B cell (primary cell): ENCODE results near the gene NUAK1. TPM values are rescaled to one million over a fixed set of nuclear protein-coding genes. Genes with fewer than 3 reads are reported as not detected.
"Not testable (repeated sequence)": the region's sequence is repeated elsewhere in the genome, so short reads cannot be mapped to it uniquely, and the experiment has no call there.

Experiments used
- ATAC-seq: fragments of 200-7000 bp; cut with Tn5 transposase; one replicate; pipeline ENCODE4 v1.10.0; 2021; ENCODE audit warnings: low read depth, mild to moderate bottlenecking, moderate number of reproducible peaks, moderate library complexity
- CTCF ChIA-PET: fragments of 350-600 bp; sonication (Branson Sonifier 250); formaldehyde crosslinking; loops from one replicate; lab custom pipeline; 2021; ENCODE audit warnings: antibody characterized with exemption, inconsistent platforms; lab: Charles Lee
- POLR2A ChIA-PET: fragments of 350-600 bp; sonication (Branson Sonifier 250); formaldehyde crosslinking; loops from one replicate; lab custom pipeline; 2021; ENCODE audit warnings: antibody characterized with exemption; lab: Charles Lee
- DNase-seq: peaks from one replicate; pipeline ENCODE4 v3.0.0; 2013
- H2AFZ ChIP-seq: 2 replicates; pipeline ENCODE4 v1.6.1; 2012; ENCODE audit warnings: mild to moderate bottlenecking, low read depth, low read length; ENCODE audit not compliant: insufficient read depth, poor library complexity, severe bottlenecking
- H3K27ac ChIP-seq, 2 donors: 1 replicate in 1 of 2; 2 replicates in 1 of 2; pipeline ENCODE4 v1.5.1; 2012 to 2013; ENCODE audit warnings: low read length in 2 of 2, mild to moderate bottlenecking in 2 of 2, moderate library complexity in 1 of 2
- H3K27me3 ChIP-seq, 4 experiments: fragments of 200-600 bp in 1 of 4; sonication (generic) in 1 of 4; replicated peaks in 1 of 4; 1 replicate in 2 of 4; 2 replicates in 2 of 4; pipeline versions ENCODE4 v1.6.1 to v1.7.0; 2013 to 2016; ENCODE audit warnings: low read length in 3 of 4, mild to moderate bottlenecking in 2 of 4, mixed read lengths in 1 of 4, moderate library complexity in 1 of 4; ENCODE audit not compliant: insufficient read depth in 4 of 4, control insufficient read depth in 3 of 4; ENCODE audit errors: control extremely low read depth in 1 of 4
- H3K36me3 ChIP-seq, 2 experiments: replicated peaks in 1 of 2; 1 replicate in 1 of 2; 2 replicates in 1 of 2; pipeline versions ENCODE4 v1.6.1 to v1.7.1; 2013; ENCODE audit warnings: low read length in 1 of 2; ENCODE audit not compliant: insufficient read depth in 2 of 2, control insufficient read depth in 1 of 2; ENCODE audit errors: control extremely low read depth in 1 of 2, extremely low read depth in 1 of 2
- H3K4me1 ChIP-seq, 2 donors: fragments of 200-600 bp in 1 of 2; sonication (generic) in 1 of 2; 1 replicate in 1 of 2; 2 replicates in 1 of 2; pipeline versions ENCODE4 v1.5.1 to v1.6.1; 2013 to 2017; ENCODE audit warnings: low read length in 2 of 2; ENCODE audit not compliant: control insufficient read depth in 2 of 2, insufficient read depth in 2 of 2
- H3K4me2 ChIP-seq: replicated peaks from 2 replicates; pipeline ENCODE3; 2012; ENCODE audit warnings: mild to moderate bottlenecking, low read depth, low read length; ENCODE audit not compliant: poor library complexity, severe bottlenecking
- H3K4me3 ChIP-seq, 5 experiments: fragments of 200-600 bp in 1 of 5; sonication (generic) in 1 of 5; 1 replicate in 3 of 5; 2 replicates in 2 of 5; pipeline versions ENCODE4 v1.5.1 to v1.7.0; 2011 to 2016; ENCODE audit warnings: low read length in 4 of 5, mild to moderate bottlenecking in 4 of 5, low read depth in 2 of 5, control low read depth in 1 of 5, moderate library complexity in 1 of 5; ENCODE audit not compliant: insufficient read depth in 1 of 5; ENCODE audit errors: control extremely low read depth in 1 of 5, extremely low read depth in 1 of 5
- H3K79me2 ChIP-seq: fragments of 200-600 bp; sonication (generic); one replicate; pipeline ENCODE4 v1.6.0; 2016; ENCODE audit warnings: low read length; ENCODE audit not compliant: control insufficient read depth, insufficient read depth
- H3K9ac ChIP-seq: fragments of 200-600 bp; sonication (generic); 2 replicates; pipeline ENCODE4 v1.6.1; 2017; ENCODE audit warnings: mild to moderate bottlenecking, low read length, moderate library complexity
- H3K9me3 ChIP-seq, 3 donors: one replicate each; pipeline versions ENCODE4 v1.6.1 to v1.7.1; 2013; ENCODE audit warnings: low read length in 2 of 3; ENCODE audit not compliant: control insufficient read depth in 2 of 3, insufficient read depth in 1 of 3; ENCODE audit errors: control extremely low read depth in 1 of 3
- H4K20me1 ChIP-seq: 2 replicates; pipeline ENCODE4 v1.6.0; 2012; ENCODE audit warnings: mild to moderate bottlenecking, low read length; ENCODE audit not compliant: insufficient read depth, control insufficient read depth, poor library complexity, severe bottlenecking
- H3K27ac Mint-ChIP-seq: one replicate; pipeline ENCODE4 v1.8.0; 2021; ENCODE audit warnings: mixed read lengths
- H3K27me3 Mint-ChIP-seq: one replicate; pipeline ENCODE4 v1.8.0; 2021; ENCODE audit warnings: mixed read lengths
- H3K4me1 Mint-ChIP-seq: one replicate; pipeline ENCODE4 v1.8.0; 2021; ENCODE audit warnings: mixed read lengths
- H3K4me3 Mint-ChIP-seq: one replicate; pipeline ENCODE4 v1.8.0; 2021; ENCODE audit warnings: mixed read lengths
- H3K9me3 Mint-ChIP-seq: one replicate; pipeline ENCODE4 v1.8.0; 2022; ENCODE audit warnings: mixed read lengths; ENCODE audit not compliant: insufficient read depth
- EZH2 ChIP-seq: IDR thresholded peaks from 2 replicates; pipeline ENCODE4 v1.6.1; 2012; ENCODE audit warnings: borderline replicate concordance, low read depth, mild to moderate bottlenecking, moderate library complexity, low read length; ENCODE audit not compliant: insufficient read depth, poor library complexity, severe bottlenecking
- WGBS: methylation state at CpG from one replicate; pipeline ENCODE4 v1.1.5; 2013; ENCODE audit warnings: missing lambda C conversion rate; ENCODE audit not compliant: insufficient coverage; 5-methylcytosine and 5-hydroxymethylcytosine counted together
- intact Hi-C: fragments of 100-400 bp; cut with micrococcal nuclease; formaldehyde crosslinking; loops from one replicate; pipeline ENCODE4 v1.10.0; 2022
- polyA plus RNA-seq: library from polyadenylated mRNA; depleted of rRNA; stranded (reverse); fragments of >200 nt; gene quantifications from 2 replicates; pipeline ENCODE4 v1.2.3, GENCODE V29; 2012
- total RNA-seq, 2 donors: library from RNA; stranded (reverse); fragments of 120-200 nt in 1 of 2; gene quantifications; 1 replicate in 1 of 2; 2 replicates in 1 of 2; pipeline versions ENCODE4 v1.2.3 to v1.2.4, GENCODE V29; 2013 to 2022
- TF ChIP-seq, protein P1 (sequence below): fragments of 200-600 bp; IDR thresholded peaks from one replicate; pipeline ENCODE4 v1.8.0; 2022; ENCODE audit warnings: antibody characterized with exemption, mild to moderate bottlenecking

Gene NUAK1
- total and polyA plus RNA-seq, 2 donors (not counting 1 experiment from before 2014, with no cell fraction given): not detected

GRCh38 chr12:106142591-106143261 is 4.0 kb upstream of the NUAK1 start:
- no peaks in the 10 kb centered on the region for H4K20me1 ChIP-seq
- no peak for TF ChIP-seq EZH2
- TF ChIP-seq, protein P1, sequence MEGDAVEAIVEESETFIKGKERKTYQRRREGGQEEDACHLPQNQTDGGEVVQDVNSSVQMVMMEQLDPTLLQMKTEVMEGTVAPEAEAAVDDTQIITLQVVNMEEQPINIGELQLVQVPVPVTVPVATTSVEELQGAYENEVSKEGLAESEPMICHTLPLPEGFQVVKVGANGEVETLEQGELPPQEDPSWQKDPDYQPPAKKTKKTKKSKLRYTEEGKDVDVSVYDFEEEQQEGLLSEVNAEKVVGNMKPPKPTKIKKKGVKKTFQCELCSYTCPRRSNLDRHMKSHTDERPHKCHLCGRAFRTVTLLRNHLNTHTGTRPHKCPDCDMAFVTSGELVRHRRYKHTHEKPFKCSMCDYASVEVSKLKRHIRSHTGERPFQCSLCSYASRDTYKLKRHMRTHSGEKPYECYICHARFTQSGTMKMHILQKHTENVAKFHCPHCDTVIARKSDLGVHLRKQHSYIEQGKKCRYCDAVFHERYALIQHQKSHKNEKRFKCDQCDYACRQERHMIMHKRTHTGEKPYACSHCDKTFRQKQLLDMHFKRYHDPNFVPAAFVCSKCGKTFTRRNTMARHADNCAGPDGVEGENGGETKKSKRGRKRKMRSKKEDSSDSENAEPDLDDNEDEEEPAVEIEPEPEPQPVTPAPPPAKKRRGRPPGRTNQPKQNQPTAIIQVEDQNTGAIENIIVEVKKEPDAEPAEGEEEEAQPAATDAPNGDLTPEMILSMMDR: no peak
- ChIA-PET POLR2A (no interaction called here), CTCF (interaction anchor here (0.9 to 1.3 kb wide), 2 partner anchors 8 to 9 kb away, joined by 3 to 4 read pairs; no protein-coding TSS in a partner anchor)
- no peak for ATAC-seq
- H3K9ac ChIP-seq: no peak overlapping the region
- no peak overlapping the region for H2AFZ ChIP-seq
- H3K79me2 ChIP-seq: no peaks in the 10 kb centered on the region
- peaks cover 0 to 39% (median 28%) of the 10 kb centered on the region in 4 experiments for H3K27me3 ChIP-seq
- H3K4me1 Mint-ChIP-seq: peaks cover 10% of the 10 kb centered on the region
- intact Hi-C loops: no loop called here
- H3K4me1 ChIP-seq: peaks cover 13 to 18% of the 10 kb centered on the region in 2 donors
- H3K36me3 ChIP-seq: no peaks in the 10 kb centered on the region
- H3K27me3 Mint-ChIP-seq: peaks cover 62% of the 10 kb centered on the region
- DNase-seq: no peak
- H3K9me3 ChIP-seq: peaks cover 0 to 6% (median 0%) of the 10 kb centered on the region in 3 donors
- no peak overlapping the region for H3K27ac ChIP-seq
- no peak overlapping the region for H3K4me3 ChIP-seq
- no peak overlapping the region for H3K27ac Mint-ChIP-seq
- H3K4me3 Mint-ChIP-seq: no peak overlapping the region
- no peaks in the 10 kb centered on the region for H3K9me3 Mint-ChIP-seq
- no peak overlapping the region for H3K4me2 ChIP-seq
- 95% methylated on average over 3 of the region's 7 CpGs for WGBS

DNA sequence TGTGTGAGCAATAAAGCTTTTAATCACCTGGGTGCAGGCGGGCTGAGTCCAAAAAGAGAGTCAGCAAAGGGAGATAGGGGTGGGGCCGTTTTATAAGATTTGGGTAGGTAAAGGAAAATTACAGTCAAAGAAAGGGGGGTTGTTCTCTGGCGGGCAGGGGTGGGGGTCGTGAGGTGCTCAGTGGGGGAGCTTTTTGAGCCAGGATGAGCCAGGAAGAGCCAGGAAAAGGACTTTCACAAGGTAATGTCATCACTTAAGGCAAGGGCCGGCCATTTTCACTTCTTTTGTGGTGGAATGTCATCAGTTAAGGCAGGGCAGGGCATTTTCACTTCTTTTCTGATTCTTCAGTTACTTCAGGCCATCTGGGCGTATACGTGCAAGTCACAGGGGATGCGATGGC is 3.2 kb upstream of the NUAK1 start:
- H3K36me3 ChIP-seq, H2AFZ ChIP-seq, H3K9me3 ChIP-seq, POLR2A ChIA-PET, H3K9me3 Mint-ChIP-seq, H3K27ac ChIP-seq, H3K4me2 ChIP-seq, H3K27ac Mint-ChIP-seq, ATAC-seq, H3K79me2 ChIP-seq, DNase-seq, H3K4me3 Mint-ChIP-seq, H3K9ac ChIP-seq, H4K20me1 ChIP-seq, CTCF ChIA-PET, H3K4me3 ChIP-seq, intact Hi-C loops: not testable (repeated sequence)
- peaks cover 0 to 47% (median 36%) of the 10 kb centered on the region in 4 experiments for H3K27me3 ChIP-seq
- H3K4me1 ChIP-seq: peaks cover 13 to 22% of the 10 kb centered on the region in 2 donors
- Mint-ChIP-seq H3K4me1 (peaks cover 12% of the 10 kb centered on the region), H3K27me3 (peaks cover 69% of the 10 kb centered on the region)
- WGBS: 82% methylated on average over 5 of the region's 8 CpGs
